ENCODE results near the gene TBC1D22A. TPM values are rescaled to one million over a fixed set of nuclear protein-coding genes. Genes with fewer than 3 reads are reported as not detected.

Gene TBC1D22A
- total and polyA plus RNA-seq, 7 experiments from 2014 or later, result 18.6 to 50.1 (median 39.3) TPM

GRCh38 chr22:47124961-47125360, 362.5 kb downstream of the TBC1D22A start:
- H3K9me3 Mint-ChIP-seq, result no peaks in the 10 kb centered on the region
- H3K4me1 Mint-ChIP-seq, result peaks cover 0 to 21% (median 12%) of the 10 kb centered on the region in 7 donors
- Histone ChIP-seq H3K36me3 (ENCODE audit: control insufficient read depth in 2 of 3, insufficient read depth in 3 of 3, low read length in 3 of 3) (peaks cover 0 to 7% (median 0%) of the 10 kb centered on the region in 3 experiments), H3K27me3 (ENCODE audit: control insufficient read depth in 2 of 2, insufficient read depth in 2 of 2, low read length in 2 of 2) (no peaks in the 10 kb centered on the region), H3K27ac (ENCODE audit: low read depth, low read length) (no peak overlapping the region), H3K4me1 (ENCODE audit: control insufficient read depth in 2 of 2, insufficient read depth in 2 of 2, low read length in 2 of 2) (no peaks in the 10 kb centered on the region), H3K4me3 (ENCODE audit: low read length) (no peak overlapping the region), H3K9me3 (ENCODE audit: control insufficient read depth in 2 of 3, low read length in 3 of 3) (no peaks in the 10 kb centered on the region)
- ChIA-PET POLR2A (no interaction called here), CTCF (no interaction called here)
- intact Hi-C loops (cut with micrococcal nuclease), result no loop called here
- ATAC-seq (no peak), DNase-seq (no peak)
- no peaks in the 10 kb centered on the region for H3K27me3 Mint-ChIP-seq
- H3K36me3 Mint-ChIP-seq, result peaks cover 0 to 21% (median 3%) of the 10 kb centered on the region in 5 donors
- no peak overlapping the region for H3K4me3 Mint-ChIP-seq
- H3K27ac Mint-ChIP-seq, result peak overlapping the region in 1 of 9 donors; percentile 17

GRCh38 chr22:47125603-47126002, 363.2 kb downstream of the TBC1D22A start:
- Mint-ChIP-seq H3K27ac (peak overlapping the region in 3 of 9 donors; percentile 17 to 67 (median 22)), H3K4me3 (no peak overlapping the region), H3K4me1 (peaks cover 2 to 21% (median 12%) of the 10 kb centered on the region in 7 donors), H3K9me3 (no peaks in the 10 kb centered on the region), H3K36me3 (peaks cover 0 to 24% (median 3%) of the 10 kb centered on the region in 5 donors), H3K27me3 (no peaks in the 10 kb centered on the region)
- peaks cover 0 to 7% (median 0%) of the 10 kb centered on the region in 3 experiments for H3K36me3 ChIP-seq (ENCODE audit: control insufficient read depth in 2 of 3, insufficient read depth in 3 of 3, low read length in 3 of 3)
- no peak for ATAC-seq
- H3K4me1 ChIP-seq (ENCODE audit: control insufficient read depth in 2 of 2, insufficient read depth in 2 of 2, low read length in 2 of 2), result no peaks in the 10 kb centered on the region
- no peak overlapping the region for H3K27ac ChIP-seq (ENCODE audit: low read depth, low read length)
- H3K9me3 ChIP-seq (ENCODE audit: control insufficient read depth in 2 of 3, low read length in 3 of 3), result no peaks in the 10 kb centered on the region
- no peak overlapping the region for H3K4me3 ChIP-seq (ENCODE audit: low read length)
- ChIA-PET CTCF (no interaction called here), POLR2A (no interaction called here)
- no peaks in the 10 kb centered on the region for H3K27me3 ChIP-seq (ENCODE audit: control insufficient read depth in 2 of 2, insufficient read depth in 2 of 2, low read length in 2 of 2)
- intact Hi-C loops (cut with micrococcal nuclease), result no loop called here
- no peak for DNase-seq

GRCh38 chr22:47126344-47126811, 363.9 kb downstream of the TBC1D22A start:
- Mint-ChIP-seq H3K36me3 (peaks cover 0 to 27% (median 3%) of the 10 kb centered on the region in 5 donors), H3K4me3 (no peak overlapping the region), H3K27ac (peak overlapping the region in 1 of 9 donors; percentile 14), H3K9me3 (no peaks in the 10 kb centered on the region), H3K4me1 (peaks cover 3 to 21% (median 12%) of the 10 kb centered on the region in 7 donors), H3K27me3 (no peaks in the 10 kb centered on the region)
- Histone ChIP-seq H3K4me1 (ENCODE audit: control insufficient read depth in 2 of 2, insufficient read depth in 2 of 2, low read length in 2 of 2) (no peaks in the 10 kb centered on the region), H3K36me3 (ENCODE audit: control insufficient read depth in 2 of 3, insufficient read depth in 3 of 3, low read length in 3 of 3) (peaks cover 0 to 7% (median 0%) of the 10 kb centered on the region in 3 experiments), H3K27ac (ENCODE audit: low read depth, low read length) (no peak overlapping the region), H3K4me3 (ENCODE audit: low read length) (no peak overlapping the region), H3K27me3 (ENCODE audit: control insufficient read depth in 2 of 2, insufficient read depth in 2 of 2, low read length in 2 of 2) (no peaks in the 10 kb centered on the region), H3K9me3 (ENCODE audit: control insufficient read depth in 2 of 3, low read length in 3 of 3) (no peaks in the 10 kb centered on the region)
- POLR2A ChIA-PET, result no interaction called here
- ATAC-seq, result no peak
- CTCF ChIA-PET, result no interaction called here
- intact Hi-C loops (cut with micrococcal nuclease), result no loop called here
- no peak for DNase-seq

- Histone ChIP-seq H3K4me1 (ENCODE audit: control insufficient read depth in 2 of 2, insufficient read depth in 2 of 2, low read length in 2 of 2) (no peaks in the 10 kb centered on the region), H3K27ac (ENCODE audit: low read depth, low read length) (no peak overlapping the region), H3K27me3 (ENCODE audit: control insufficient read depth in 2 of 2, insufficient read depth in 2 of 2, low read length in 2 of 2) (no peaks in the 10 kb centered on the region), H3K9me3 (ENCODE audit: control insufficient read depth in 2 of 3, low read length in 3 of 3) (no peaks in the 10 kb centered on the region), H3K36me3 (ENCODE audit: control insufficient read depth in 2 of 3, insufficient read depth in 3 of 3, low read length in 3 of 3) (peaks cover 0 to 7% (median 0%) of the 10 kb centered on the region in 3 experiments), H3K4me3 (ENCODE audit: low read length) (no peak overlapping the region)
- no peak overlapping the region for H3K27ac Mint-ChIP-seq
- H3K36me3 Mint-ChIP-seq, result peaks cover 0 to 27% (median 3%) of the 10 kb centered on the region in 5 donors
- intact Hi-C loops (cut with micrococcal nuclease), result no loop called here
- ATAC-seq (no peak), DNase-seq (no peak)
- H3K4me1 Mint-ChIP-seq, result peaks cover 3 to 21% (median 11%) of the 10 kb centered on the region in 7 donors
- no peaks in the 10 kb centered on the region for H3K27me3 Mint-ChIP-seq
- no peak overlapping the region for H3K4me3 Mint-ChIP-seq
- ChIA-PET CTCF (no interaction called here), POLR2A (no interaction called here)
- no peaks in the 10 kb centered on the region for H3K9me3 Mint-ChIP-seq
These were observed 365.0 kb downstream of the TBC1D22A start for GRCh38 chr22:47127441-47127871.

- CTCF ChIA-PET, result no interaction called here
- no peak for DNase-seq
These were observed 365.8 kb downstream of the TBC1D22A start for GRCh38 chr22:47128216-47128615.

DNA sequence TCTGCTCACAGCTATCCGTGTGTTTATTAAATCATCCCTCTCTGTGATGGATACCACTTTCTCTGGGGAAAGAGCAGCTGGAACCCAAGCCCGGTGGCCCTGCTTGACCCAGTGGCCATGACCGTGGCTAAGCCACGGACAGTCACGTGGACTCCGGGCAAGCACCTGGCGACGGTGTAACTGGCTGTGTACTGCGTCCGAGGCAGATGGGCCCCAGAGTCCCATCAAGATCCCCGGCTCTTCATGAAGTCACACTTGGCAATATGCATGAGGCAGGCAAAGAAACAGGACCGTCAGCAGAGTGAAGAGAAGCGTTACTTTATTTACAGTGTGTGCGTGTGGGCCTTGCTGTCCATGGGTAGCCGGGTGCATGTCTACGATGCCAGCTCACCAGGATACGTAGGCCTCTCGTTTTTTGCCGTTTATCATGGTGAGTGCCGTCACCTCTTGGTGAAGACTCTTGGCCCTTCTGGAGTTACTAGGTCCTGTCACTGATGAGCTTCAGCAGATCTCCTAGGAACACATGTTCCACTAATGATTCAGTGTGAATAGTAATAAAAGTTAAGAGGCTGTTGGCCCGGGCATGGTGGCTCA, 366.3 kb downstream of the TBC1D22A start:
- H3K36me3 Mint-ChIP-seq, result peaks cover 0 to 27% (median 3%) of the 10 kb centered on the region in 5 donors
- no peak overlapping the region for H3K27ac ChIP-seq (ENCODE audit: low read depth, low read length)
- intact Hi-C loops (cut with micrococcal nuclease), result no loop called here
- ChIA-PET POLR2A (no interaction called here), CTCF (no interaction called here)
- peaks cover 2 to 17% (median 9%) of the 10 kb centered on the region in 7 donors for H3K4me1 Mint-ChIP-seq
- H3K9me3 Mint-ChIP-seq, result no peaks in the 10 kb centered on the region
- no peak overlapping the region for H3K4me3 ChIP-seq (ENCODE audit: low read length)
- no peaks in the 10 kb centered on the region for H3K27me3 Mint-ChIP-seq
- H3K36me3 ChIP-seq (ENCODE audit: control insufficient read depth in 2 of 3, insufficient read depth in 3 of 3, low read length in 3 of 3), result peaks cover 0 to 7% (median 0%) of the 10 kb centered on the region in 3 experiments
- no peaks in the 10 kb centered on the region for H3K4me1 ChIP-seq (ENCODE audit: control insufficient read depth in 2 of 2, insufficient read depth in 2 of 2, low read length in 2 of 2)
- no peak for ATAC-seq
- no peaks in the 10 kb centered on the region for H3K27me3 ChIP-seq (ENCODE audit: control insufficient read depth in 2 of 2, insufficient read depth in 2 of 2, low read length in 2 of 2)
- no peak overlapping the region for H3K4me3 Mint-ChIP-seq
- no peak for DNase-seq
- H3K9me3 ChIP-seq (ENCODE audit: control insufficient read depth in 2 of 3, low read length in 3 of 3), result no peaks in the 10 kb centered on the region
- peak overlapping the region in 1 of 9 donors; percentile 10 for H3K27ac Mint-ChIP-seq

More at GRCh38 chr22:47128216-47128615, 365.8 kb downstream of the TBC1D22A start:
- no peaks in the 10 kb centered on the region for H3K27me3 ChIP-seq (ENCODE audit: control insufficient read depth in 2 of 2, insufficient read depth in 2 of 2, low read length in 2 of 2)
- POLR2A ChIA-PET, result no interaction called here
- H3K4me3 Mint-ChIP-seq, result no peak overlapping the region
- H3K4me3 ChIP-seq (ENCODE audit: low read length), result no peak overlapping the region
- peaks cover 3 to 21% (median 10%) of the 10 kb centered on the region in 7 donors for H3K4me1 Mint-ChIP-seq
- peaks cover 0 to 27% (median 3%) of the 10 kb centered on the region in 5 donors for H3K36me3 Mint-ChIP-seq
- H3K4me1 ChIP-seq (ENCODE audit: control insufficient read depth in 2 of 2, insufficient read depth in 2 of 2, low read length in 2 of 2), result no peaks in the 10 kb centered on the region
- no peaks in the 10 kb centered on the region for H3K27me3 Mint-ChIP-seq
- H3K36me3 ChIP-seq (ENCODE audit: control insufficient read depth in 2 of 3, insufficient read depth in 3 of 3, low read length in 3 of 3), result peaks cover 0 to 7% (median 0%) of the 10 kb centered on the region in 3 experiments
- no peak for ATAC-seq
- H3K27ac ChIP-seq (ENCODE audit: low read depth, low read length), result no peak overlapping the region
- H3K9me3 ChIP-seq (ENCODE audit: control insufficient read depth in 2 of 3, low read length in 3 of 3), result no peaks in the 10 kb centered on the region
- intact Hi-C loops (cut with micrococcal nuclease), result no loop called here
- no peak overlapping the region for H3K27ac Mint-ChIP-seq
- no peaks in the 10 kb centered on the region for H3K9me3 Mint-ChIP-seq

Data from naive thymus-derived CD4-positive, alpha-beta T cell (primary cell).